Cardiac fibroblast (primary cell): ENCODE data around the gene IFT27.

Source experiments
- DNase-seq, 2 donors: peaks; one replicate each; pipeline versions ENCODE4 v3.0.0 to v3.0.0-alpha.2; 2010; ENCODE audit warnings: low read depth in 2 of 2
- H3K4me3 ChIP-seq, 2 donors: replicated peaks in 1 of 2; 1 replicate in 1 of 2; 2 replicates in 1 of 2; pipeline ENCODE4 v1.5.1; 2011; ENCODE audit warnings: low read depth in 2 of 2, low read length in 2 of 2, mild to moderate bottlenecking in 2 of 2, moderate library complexity in 1 of 2
- CTCF ChIP-seq: IDR thresholded peaks from one replicate; pipeline ENCODE4 v1.5.1; 2011; ENCODE audit warnings: low read depth, mild to moderate bottlenecking, low read length, inconsistent platforms

The IFT27 gene

GRCh38 chr22:36809351-36809750 lies 33.4 kb upstream of the IFT27 start:
- TF ChIP-seq CTCF = no peak
- H3K4me3 ChIP-seq = no peak overlapping the region
- no peak for DNase-seq

- no peak for DNase-seq
- no peak overlapping the region for H3K4me3 ChIP-seq
- TF ChIP-seq CTCF = no peak
Measured at GRCh38 chr22:36808721-36809344, 32.9 kb upstream of the IFT27 start.

- H3K4me3 ChIP-seq = no peak overlapping the region
- no peak for TF ChIP-seq CTCF
- no peak for DNase-seq
Measured at GRCh38 chr22:36807627-36808026, 31.7 kb upstream of the IFT27 start.

GRCh38 chr22:36806835-36807234 lies 30.9 kb upstream of the IFT27 start:
- no peak for TF ChIP-seq CTCF
- H3K4me3 ChIP-seq = no peak overlapping the region
- DNase-seq = no peak

- TF ChIP-seq CTCF = no peak
- DNase-seq = no peak
- H3K4me3 ChIP-seq = no peak overlapping the region
Measured at GRCh38 chr22:36803358-36803757, 27.4 kb upstream of the IFT27 start.

GRCh38 chr22:36798674-36799066 lies 22.8 kb upstream of the IFT27 start:
- DNase-seq = no peak
- TF ChIP-seq CTCF = no peak
- H3K4me3 ChIP-seq = no peak overlapping the region
